ENCODE results near the gene TBK1.

The TBK1 gene

GRCh38 chr12:64451687-64452558 is at the start of gene TBK1:
Gene TBK1, plus strand, starts transcription at chr12:64452120. Its CDS starts 3,751 bp downstream, at chr12:64455871.
- peak; percentile 28 to 46 for DNase-seq (ENCODE audit: low read depth in 2 of 2)

- DNase-seq (ENCODE audit: low read depth in 2 of 2), result no peak
These were observed 49.7 kb upstream of the TBK1 start for GRCh38 chr12:64402181-64402580.

GRCh38 chr12:64403707-64404469 is 48.0 kb upstream of the TBK1 start, which contains the start of gene XPOT:
Gene XPOT, plus strand, starts transcription at chr12:64404392. Its CDS starts 5,644 bp downstream, at chr12:64410036.
- peak; percentile 86 to 88 for DNase-seq (ENCODE audit: low read depth in 2 of 2)

GRCh38 chr12:64404470-64405256 is 47.3 kb upstream of the TBK1 start:
- DNase-seq (ENCODE audit: low read depth in 2 of 2), result peak; percentile 59 to 68

- DNase-seq (ENCODE audit: low read depth in 2 of 2), result no peak
These were observed 44.3 kb upstream of the TBK1 start for GRCh38 chr12:64407342-64408223.

GRCh38 chr12:64411427-64411826 is 40.5 kb upstream of the TBK1 start:
- no peak for DNase-seq (ENCODE audit: low read depth in 2 of 2)

GRCh38 chr12:64412459-64412858 is 39.5 kb upstream of the TBK1 start:
- DNase-seq (ENCODE audit: low read depth in 2 of 2), result no peak

GRCh38 chr12:64413884-64414283 is 38.0 kb upstream of the TBK1 start:
- DNase-seq (ENCODE audit: low read depth in 2 of 2), result no peak

GRCh38 chr12:64418209-64418608 is 33.7 kb upstream of the TBK1 start:
- DNase-seq (ENCODE audit: low read depth in 2 of 2), result no peak

GRCh38 chr12:64419696-64420095 is 32.2 kb upstream of the TBK1 start:
- DNase-seq (ENCODE audit: low read depth in 2 of 2), result no peak

GRCh38 chr12:64427988-64428387 is 23.9 kb upstream of the TBK1 start:
- DNase-seq (ENCODE audit: low read depth in 2 of 2), result no peak

- no peak for DNase-seq (ENCODE audit: low read depth in 2 of 2)
These were observed 23.0 kb upstream of the TBK1 start for GRCh38 chr12:64428956-64429355.

GRCh38 chr12:64430886-64431285 is 21.0 kb upstream of the TBK1 start:
- DNase-seq (ENCODE audit: low read depth in 2 of 2), result no peak

GRCh38 chr12:64431791-64432190 is 20.1 kb upstream of the TBK1 start:
- DNase-seq (ENCODE audit: low read depth in 2 of 2), result no peak

GRCh38 chr12:64433915-64434314 is 18.0 kb upstream of the TBK1 start:
- DNase-seq (ENCODE audit: low read depth in 2 of 2), result no peak

- no peak for DNase-seq (ENCODE audit: low read depth in 2 of 2)
These were observed 11.8 kb upstream of the TBK1 start for GRCh38 chr12:64440100-64440499.

- DNase-seq (ENCODE audit: low read depth in 2 of 2), result no peak
These were observed 6.4 kb upstream of the TBK1 start for GRCh38 chr12:64445490-64445889.

- no peak for DNase-seq (ENCODE audit: low read depth in 2 of 2)
These were observed 5.6 kb upstream of the TBK1 start for GRCh38 chr12:64446295-64446694.

- no peak for DNase-seq (ENCODE audit: low read depth in 2 of 2)
These were observed 1.8 kb upstream of the TBK1 start for GRCh38 chr12:64450057-64450640.

GRCh38 chr12:64450711-64451486 is 1.0 kb upstream of the TBK1 start:
- no peak for DNase-seq (ENCODE audit: low read depth in 2 of 2)

Data from activated CD8-positive, alpha-beta memory T cell treated with anti-CD3 and anti-CD28 coated beads for 4 hours (primary cell).